HG03039 (cell line): ENCODE results near the gene ROR2.

Experiments used
- ATAC-seq: cut with Tn5 transposase; IDR thresholded peaks from one replicate; pipeline ENCODE4 v1.9.1; 2021; ENCODE audit warnings: mild to moderate bottlenecking, moderate library complexity; ENCODE audit not compliant: unreplicated experiment

The ROR2 gene

DNA sequence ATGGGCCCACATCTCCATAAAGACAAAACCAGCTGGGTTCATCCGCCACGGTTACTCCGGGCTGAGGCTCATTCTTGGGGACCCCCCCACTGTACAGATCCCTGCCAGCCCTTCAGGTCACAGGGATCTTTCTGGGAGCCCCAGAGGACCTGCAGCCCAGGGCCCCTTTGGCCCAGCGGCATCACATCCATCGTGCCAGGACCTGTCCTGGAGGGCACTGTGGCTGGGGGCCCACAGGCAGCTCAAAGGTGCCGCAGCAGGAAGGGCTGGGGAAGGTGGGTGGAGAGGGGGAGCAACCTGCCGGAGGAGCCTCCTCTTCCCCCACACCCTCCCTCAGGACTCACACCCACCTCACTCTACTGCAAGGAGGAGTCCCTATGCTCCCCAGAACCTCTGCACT lies 252.8 kb downstream of the ROR2 start:
- ATAC-seq = no peak

DNA sequence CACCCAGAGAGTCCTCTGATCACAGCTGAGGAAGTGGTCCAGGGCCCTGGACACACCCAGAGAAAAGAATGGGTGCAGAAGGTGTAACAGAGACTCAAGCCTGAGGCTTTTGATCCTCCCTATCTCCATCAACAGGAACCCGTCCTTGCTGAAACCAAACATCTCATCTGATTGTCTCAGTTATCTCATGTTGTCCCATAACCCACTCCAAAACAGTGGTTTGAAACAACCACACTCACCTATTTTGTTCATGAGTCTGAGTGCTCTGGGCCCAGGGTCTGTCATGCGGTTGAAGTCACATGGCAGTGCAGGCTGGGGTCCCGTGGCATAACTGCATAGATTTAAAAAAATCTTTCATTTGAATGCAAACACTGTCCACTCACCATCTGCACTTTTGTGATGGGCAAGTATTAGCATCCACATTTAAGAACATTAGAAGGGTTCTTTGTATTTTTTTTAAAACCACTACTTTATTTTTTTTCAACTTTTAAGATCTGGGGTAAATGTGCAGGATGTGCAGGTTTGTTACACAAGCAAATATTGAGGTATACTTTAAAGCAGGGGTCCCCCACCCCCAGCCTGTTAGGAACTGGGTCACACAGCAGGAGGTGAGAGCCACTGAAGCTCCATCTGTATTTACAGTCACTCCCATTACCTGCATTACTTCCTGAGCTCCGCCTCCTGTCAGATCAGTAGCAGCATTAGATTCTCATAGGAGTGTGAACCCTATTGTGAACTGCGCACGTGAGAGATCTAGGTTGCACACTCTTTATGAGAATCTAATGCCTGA lies 255.8 kb downstream of the ROR2 start:
- ATAC-seq = no peak

DNA sequence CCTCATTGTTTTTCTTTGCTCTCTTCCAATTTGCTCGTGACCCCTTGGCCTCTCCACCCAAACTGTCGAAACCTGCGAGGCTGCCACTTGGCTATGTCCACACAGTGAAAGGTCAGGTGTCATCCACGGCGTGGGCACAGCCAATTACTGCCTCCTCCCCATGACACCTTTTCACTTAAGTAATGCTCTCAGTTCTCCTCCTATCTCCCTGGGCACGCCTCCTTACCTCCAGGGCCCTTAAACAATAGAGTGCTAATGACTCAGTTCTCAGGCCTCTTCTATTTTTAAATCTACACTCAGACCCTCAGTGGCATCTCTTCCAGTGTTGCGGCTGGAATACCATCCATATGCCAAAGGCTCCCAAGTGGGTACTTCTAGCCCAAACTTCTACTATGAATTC lies 256.8 kb downstream of the ROR2 start:
- ATAC-seq = no peak

DNA sequence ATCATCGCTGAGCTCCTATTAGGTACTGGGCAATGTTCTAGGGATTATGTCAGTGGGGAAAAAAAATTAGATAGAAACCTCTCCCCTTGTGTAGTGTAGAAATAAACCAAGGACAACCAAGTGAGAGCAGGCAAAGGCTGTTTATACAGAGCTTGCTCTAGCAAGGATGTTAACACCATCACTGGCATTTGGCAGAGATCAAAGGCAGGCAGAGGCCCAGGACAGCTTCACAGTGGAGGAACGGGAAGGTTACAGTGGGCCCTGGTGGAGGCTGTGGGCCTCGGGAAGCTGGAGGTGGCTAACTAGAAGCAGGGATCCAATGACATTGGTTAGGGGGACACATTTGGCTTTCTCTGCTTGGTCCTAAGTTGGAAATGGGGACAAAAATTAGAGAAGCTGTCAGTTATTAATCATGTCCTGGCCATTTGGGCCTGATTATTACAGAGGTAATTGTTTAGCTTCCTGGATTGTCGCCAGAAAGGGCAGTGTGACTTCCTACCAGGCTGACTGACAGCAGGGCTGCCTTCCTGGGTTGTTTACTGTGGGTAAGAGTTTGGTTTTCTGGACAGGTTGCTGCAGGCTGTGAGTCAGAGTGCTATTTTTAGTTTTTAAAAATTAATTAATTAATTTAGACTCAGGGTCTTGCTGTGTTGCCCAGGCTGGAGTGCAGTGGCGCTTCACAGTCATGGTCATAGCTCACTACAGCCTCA lies 259.3 kb downstream of the ROR2 start:
- ATAC-seq = no peak

DNA sequence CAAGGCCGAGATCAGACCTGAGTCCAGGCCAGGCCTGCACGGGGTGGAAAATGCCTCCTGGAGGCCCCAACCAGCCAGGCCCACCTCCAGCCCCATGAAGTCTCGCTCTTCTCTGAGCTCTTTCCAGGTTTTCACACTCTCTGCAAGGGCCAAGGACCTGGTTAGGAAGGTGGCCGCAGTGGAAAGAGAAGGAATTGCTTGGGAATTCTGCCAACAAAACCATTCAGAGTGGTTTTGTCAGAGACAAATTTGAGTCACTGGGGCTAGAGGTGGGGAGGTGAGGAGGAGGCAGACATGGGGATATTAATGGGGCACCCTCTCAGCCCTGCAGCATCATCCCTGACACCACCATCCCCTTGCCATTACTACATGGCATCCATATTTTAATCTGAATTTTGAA lies 261.0 kb downstream of the ROR2 start:
- ATAC-seq = no peak

DNA sequence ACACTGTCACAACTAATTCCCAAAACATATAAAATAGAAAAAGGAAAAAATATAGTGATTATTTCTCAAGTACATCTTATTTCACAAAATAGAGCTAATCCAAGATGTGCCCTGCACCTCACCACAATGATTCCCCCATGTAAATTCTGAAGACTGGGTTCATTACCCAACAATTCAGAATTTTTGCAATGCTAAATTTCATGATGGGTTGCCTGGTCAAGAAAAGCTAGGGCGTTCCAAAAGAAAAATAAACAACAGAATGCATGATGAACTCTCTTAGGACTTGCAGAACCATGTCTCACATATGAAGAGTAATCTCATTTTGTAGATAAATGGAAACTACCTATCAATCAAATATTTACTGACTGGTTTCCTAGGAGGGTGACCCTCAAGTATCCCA lies 266.8 kb downstream of the ROR2 start:
- no peak for ATAC-seq

DNA sequence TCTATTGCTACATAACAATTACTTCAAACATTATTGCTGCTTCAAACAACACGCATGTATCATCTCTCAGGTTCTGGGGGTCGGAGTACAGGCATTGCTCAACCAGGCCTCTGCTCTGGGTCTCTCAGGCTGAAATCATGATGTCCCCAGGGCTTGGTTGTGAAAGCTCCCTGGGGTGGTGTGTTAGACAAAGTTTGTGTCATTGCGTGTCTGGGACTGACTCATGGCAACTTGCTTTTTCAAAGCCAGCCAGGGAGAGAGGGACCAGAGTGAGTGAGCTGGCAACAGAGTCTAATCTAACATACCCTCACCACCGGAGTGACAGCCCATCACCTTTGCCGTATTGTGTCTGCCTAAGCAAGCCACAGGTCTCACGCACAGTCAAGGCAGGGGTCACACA lies 267.2 kb downstream of the ROR2 start:
- ATAC-seq = no peak

DNA sequence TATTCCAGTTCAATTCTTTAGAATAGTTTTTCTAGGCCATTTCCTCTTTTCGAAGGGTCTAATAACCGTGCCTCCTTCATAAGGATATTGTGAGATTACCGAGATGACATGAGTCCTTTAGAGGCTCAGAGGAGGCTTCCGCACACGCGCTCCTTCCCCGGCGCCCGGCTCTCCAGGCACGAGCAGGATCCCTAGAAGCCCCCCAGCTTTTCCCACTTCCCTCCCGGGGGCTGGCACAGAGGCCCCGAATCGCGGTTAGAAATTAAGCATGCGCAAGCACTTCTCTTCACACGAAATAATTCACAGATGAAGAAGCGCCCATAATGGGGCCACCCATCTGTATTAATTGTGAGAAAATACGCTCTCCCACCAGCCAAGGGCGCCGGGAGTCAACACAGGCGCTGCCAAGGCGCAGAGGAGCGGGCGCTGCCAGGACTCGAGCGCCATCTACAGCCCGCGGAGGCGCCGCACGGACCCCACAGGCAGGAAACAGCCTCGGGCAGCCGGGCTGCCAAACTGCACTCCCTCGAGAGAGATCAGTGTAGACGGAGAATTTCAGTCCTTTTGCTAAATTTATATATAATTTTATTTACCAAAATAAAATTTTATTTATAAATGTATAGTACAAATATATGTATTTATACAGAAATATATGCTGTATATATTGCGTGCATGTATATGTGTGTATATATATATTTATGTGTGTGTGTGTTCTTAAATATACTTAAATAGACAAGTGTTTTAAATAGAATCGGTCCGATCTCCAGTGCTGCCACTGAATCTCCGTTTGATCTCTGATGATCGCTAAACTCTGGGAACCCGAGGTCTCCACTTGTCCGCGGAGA lies 268.3 kb downstream of the ROR2 start:
- ATAC-seq = no peak

DNA sequence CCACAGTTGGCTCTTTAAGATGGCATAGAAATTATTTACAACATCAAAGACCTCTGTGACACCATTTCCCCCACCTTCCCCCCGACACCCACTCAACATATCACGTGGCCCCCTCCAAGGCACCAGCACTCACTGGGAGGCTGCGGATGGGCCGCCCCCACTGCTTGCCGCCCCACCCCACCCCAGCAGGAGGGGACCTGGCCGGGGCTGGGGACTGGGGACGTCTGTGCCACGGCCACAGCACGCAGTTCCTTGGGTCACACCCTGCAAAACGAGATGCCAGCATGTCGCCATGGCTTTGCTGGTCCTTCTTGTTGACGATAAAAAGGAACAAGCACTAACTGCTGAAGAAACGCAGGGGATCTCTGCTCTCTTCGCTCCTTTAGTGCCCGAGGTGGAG lies 269.0 kb downstream of the ROR2 start:
- ATAC-seq = no peak

DNA sequence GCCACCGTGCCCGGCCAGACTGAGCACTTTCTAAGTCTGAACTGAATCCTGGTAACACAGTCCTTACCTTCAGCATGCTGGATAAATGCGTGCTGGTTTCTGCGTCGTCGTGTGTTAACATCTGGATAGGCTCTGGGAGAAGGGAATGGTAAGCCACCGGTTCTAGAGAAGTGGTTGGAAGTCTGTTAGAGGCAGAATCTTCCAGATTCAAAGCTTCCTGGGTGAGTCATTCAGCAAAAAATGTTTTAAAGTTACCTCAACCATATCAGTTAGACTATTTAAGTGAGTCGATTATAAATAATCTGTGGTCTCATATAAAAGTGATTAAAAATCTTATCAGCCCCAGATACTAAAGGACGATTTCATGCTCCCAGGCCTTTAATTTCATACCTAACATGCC lies 269.9 kb downstream of the ROR2 start:
- ATAC-seq = no peak

DNA sequence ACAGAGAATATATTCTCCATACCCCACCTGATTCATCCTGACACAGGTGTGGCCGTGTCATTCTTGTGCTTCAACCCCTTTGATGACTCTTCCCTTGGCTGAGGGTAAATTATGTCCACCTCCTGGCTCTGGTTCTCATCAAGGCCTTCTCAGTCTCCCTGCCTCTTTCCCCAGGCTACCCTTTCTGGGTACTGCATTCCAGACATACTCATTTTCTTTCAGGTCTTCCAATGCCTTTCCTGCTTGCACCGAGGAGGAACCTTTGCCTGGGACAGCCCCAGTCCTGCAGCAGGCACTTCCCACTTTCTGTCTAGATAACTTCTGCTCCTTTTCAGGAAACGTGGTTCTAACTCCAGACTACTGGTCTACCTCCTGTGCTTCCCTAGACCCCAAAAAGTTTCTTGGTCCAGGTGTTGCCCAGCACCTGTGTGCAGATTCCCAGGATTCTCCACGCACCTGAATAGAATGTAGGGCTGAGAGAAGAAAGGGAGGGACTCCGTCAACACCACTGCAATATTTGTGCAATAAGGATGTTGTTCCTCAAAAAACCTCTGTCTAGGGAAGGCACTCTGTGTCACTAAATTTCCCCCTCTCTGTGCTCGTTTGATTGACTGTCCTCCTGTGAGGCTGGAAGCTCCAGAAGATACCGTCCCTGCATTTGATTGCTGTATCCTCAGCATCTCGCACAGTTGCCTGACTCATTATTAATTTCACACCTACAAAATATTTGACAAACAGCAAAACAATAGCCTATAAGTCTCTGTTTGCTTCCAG lies 271.0 kb downstream of the ROR2 start:
- ATAC-seq = no peak

DNA sequence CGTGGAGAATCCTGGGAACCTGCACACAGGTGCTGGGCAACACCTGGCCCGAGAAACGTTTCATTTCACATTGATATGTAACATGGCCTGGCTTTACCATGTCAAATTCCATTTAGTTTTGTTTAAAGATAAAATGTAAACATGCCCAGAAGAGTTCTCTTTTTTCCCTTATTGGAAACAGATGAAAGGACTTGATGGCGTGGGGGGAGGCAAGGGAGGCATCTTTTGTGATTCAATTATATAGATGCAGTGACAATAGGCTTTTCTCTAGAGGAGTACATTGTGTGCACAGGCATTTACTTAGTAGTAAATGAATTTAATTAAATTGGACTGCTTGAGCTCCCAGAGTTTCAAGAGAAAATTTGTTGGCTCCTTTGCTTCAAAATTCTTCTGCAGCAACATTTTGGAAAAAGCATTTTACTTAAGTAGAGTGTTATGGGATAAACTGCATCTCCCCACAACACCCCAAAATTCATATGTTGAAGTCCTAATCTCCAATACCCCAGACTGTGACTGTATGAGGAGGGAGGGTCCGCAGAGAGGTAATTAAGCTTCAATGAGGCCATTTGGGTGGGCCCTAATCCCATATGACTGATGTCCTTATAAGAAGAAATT lies 272.1 kb downstream of the ROR2 start:
- no peak for ATAC-seq

DNA sequence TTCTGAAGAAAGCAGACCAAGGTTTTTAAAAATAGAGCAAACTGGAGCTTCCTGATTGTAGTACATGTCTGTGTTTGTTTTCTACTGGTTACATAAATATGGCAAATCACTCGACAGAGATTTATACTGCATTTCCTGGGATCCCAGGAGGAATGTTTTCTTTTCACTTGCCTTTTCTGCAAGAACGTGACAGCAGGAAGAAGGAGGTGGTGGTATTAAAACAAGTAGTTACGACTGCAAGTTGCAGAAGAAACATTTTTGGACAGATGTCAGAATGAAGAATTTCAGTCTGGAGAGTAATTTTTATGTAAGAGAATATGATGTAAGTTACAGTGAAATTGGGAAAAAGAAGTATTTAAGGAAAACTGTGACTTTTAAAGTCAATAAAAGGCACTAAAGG lies 272.7 kb downstream of the ROR2 start:
- ATAC-seq = no peak

DNA sequence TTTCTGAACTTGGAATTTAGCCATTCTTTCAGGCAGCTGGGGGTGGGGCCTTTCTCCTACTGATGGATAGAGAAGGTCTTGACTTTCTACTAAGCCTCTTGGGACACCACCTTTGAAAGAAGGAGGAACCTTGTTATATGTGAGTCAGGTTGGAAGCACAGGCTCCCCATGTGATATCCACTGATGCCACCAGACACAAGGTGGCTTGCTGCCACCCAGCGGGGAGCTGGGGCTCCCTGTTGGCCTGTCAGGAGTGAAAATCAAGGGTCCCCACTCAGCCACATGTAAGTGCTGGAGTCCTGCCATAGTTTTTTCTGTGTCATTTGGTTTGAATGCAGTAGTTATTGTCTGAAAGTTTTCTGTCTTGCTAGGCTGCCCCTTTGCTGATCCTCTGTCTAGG lies 274.0 kb downstream of the ROR2 start:
- no peak for ATAC-seq

DNA sequence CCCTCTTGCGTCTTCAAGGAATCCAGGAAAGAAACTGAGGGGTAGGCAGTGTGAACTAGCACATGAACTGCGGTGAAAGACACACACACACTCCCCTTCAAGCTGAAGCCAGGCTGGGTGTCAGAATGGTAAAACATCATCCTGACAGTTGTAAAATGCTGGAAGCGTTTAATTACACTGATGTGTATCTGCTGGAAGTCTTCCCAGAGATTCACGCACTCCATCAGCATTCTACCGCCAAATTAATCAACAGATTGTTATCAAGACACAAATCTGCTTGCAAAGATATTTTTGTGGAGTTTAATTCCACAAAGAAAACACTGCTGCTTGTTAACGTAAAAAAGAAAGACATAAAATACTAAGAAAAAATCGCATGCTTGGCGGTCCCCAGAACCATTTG lies 285.4 kb downstream of the ROR2 start:
- ATAC-seq = no peak

DNA sequence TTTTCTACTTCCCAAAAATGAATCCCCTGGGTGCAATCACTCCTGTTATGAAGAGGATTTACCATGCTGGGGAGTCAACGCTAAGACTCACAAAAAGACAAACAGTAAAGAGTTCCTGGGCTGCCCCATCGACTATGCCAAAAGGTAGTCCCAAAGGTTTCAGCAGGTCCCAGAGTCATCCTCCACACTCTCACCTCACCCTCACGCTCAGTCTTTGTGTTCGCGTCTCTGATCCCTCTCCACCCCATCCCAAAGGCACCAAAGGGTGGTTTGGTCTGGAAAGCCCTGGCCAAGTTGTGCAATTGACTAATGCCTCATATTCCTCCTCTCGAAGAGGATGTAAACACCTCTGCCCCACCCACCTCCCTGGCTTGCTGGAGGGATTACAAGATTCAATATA lies 286.2 kb downstream of the ROR2 start:
- ATAC-seq = no peak

DNA sequence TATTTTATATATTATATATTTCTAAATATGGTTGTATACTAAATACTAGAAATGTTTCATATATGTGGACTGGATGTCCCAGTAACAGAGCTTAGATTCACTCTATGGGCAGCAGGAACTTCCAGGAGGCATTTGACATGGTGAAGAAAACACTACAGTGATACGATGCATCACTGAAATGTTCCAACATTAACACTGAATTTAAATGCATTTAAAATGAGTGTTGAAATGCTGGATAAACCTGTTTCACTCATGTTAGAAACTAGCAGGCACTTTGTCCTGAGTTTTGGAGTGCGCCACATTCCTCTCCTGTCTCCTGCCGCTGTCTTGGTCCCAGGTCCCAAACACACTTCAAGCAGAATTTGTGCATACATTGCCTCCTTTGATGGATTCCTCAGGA lies 288.6 kb downstream of the ROR2 start:
- no peak for ATAC-seq

DNA sequence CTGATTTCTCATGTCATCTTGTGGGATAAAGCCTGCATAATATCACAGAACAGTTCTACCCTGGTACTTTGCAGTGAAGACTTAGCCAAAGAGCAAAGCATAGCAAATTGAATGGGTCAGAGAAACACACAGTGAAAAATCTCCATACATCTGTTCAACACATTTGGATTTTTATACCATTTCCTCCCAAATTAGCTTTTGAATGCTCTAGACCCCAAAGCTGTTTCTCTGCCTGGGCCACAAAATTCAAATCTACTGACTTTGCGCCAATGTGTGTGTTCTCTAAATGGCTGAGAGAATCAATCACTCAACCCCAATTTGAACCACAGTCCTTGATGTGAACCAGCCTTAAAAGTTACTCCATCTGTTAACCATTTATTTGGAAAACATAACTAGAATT lies 289.5 kb downstream of the ROR2 start:
- no peak for ATAC-seq

DNA sequence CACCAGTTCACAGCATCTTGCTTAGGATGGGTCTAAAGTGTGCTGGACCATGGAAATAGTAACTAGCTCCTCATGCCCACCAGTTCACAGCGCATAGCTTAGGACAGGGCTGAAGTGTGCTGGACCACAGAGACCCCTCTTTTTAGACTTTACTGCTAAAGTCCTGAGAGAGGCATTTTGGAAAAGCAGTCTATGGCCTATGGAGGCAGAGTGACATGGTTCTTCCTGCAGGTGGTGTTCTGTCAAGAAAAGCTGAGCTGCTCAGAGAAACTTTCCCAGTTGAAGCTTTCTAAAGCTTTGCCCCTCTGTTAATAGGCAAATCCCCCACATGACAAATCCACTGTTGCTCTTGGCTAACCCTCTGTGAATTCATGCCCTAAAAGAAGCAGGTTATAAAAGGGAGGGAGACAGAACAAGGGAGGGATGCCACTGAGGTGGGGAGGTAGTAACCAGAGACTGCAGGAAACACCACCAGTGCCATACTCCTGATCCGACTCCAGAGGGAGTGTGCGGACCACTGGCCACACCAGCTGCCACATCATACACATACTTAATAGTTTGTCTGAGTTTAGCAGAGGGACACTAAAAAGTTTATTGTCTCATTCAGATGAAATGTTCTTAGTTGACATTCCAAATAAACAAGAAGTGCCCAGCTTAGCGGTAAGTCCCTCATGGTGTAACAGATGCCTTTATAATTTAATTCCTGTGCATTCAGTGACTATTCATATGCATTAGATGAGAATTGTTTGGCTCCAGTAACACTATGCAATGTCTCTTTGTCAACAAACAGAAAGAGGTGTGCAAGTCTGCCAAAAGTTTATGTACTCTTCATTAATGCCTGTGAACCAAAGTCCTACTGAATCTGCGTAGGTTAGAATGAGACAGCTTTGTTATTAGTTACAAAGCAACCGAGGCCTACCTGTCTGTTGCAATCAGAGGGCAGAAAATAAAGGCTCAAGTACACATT lies 290.2 kb downstream of the ROR2 start:
- no peak for ATAC-seq
